Osteoblast (primary cell): ENCODE measurements around the gene ELOVL7. TPM values are rescaled to one million over a fixed set of nuclear protein-coding genes. Genes with fewer than 3 reads are reported as not detected.

Experiments
- DNase-seq: peaks from one replicate; pipeline ENCODE4 v3.0.0; 2011; ENCODE audit warnings: low spot score, mixed read lengths; ENCODE audit not compliant: insufficient read length; ENCODE audit errors: missing footprints
- H2AFZ ChIP-seq: 2 replicates; pipeline ENCODE4 v1.6.0; 2011; ENCODE audit warnings: mild to moderate bottlenecking, low read length
- H3K27ac ChIP-seq: 2 replicates; pipeline ENCODE4 v1.5.1; 2011; ENCODE audit warnings: mild to moderate bottlenecking, low read depth, low read length, moderate library complexity
- H3K27me3 ChIP-seq: 2 replicates; pipeline ENCODE4 v1.6.0; 2012; ENCODE audit warnings: mild to moderate bottlenecking, control low read depth, inconsistent platforms, low read length, moderate library complexity; ENCODE audit not compliant: insufficient read depth
- H3K36me3 ChIP-seq: 2 replicates; pipeline ENCODE4 v1.5.1; 2011; ENCODE audit warnings: mild to moderate bottlenecking, low read length, control low read depth, moderate library complexity; ENCODE audit not compliant: insufficient read depth
- H3K4me1 ChIP-seq: 2 replicates; pipeline ENCODE4 v1.5.1; 2011; ENCODE audit warnings: mild to moderate bottlenecking, low read length, control low read depth, moderate library complexity; ENCODE audit not compliant: insufficient read depth
- H3K4me2 ChIP-seq: 2 replicates; pipeline ENCODE4 v1.6.0; 2011; ENCODE audit warnings: mild to moderate bottlenecking, low read length; ENCODE audit not compliant: insufficient read depth
- H3K4me3 ChIP-seq: fragments of 200-600 bp; sonication (generic); 3 replicates; pipeline ENCODE4 v1.5.1; 2012; ENCODE audit warnings: mild to moderate bottlenecking, low read length, inconsistent platforms; ENCODE audit not compliant: insufficient read depth
- H3K79me2 ChIP-seq: 2 replicates; pipeline ENCODE4 v1.6.0; 2012; ENCODE audit warnings: mild to moderate bottlenecking, low read length, control low read depth, inconsistent platforms; ENCODE audit not compliant: insufficient read depth
- H3K9me3 ChIP-seq: 2 replicates; pipeline ENCODE4 v1.5.1; 2011; ENCODE audit warnings: low read depth, low read length, control low read depth
- H4K20me1 ChIP-seq: 2 replicates; pipeline ENCODE4 v1.6.0; 2012; ENCODE audit warnings: mild to moderate bottlenecking, low read length, control low read depth; ENCODE audit not compliant: insufficient read depth
- total RNA-seq: library from RNA; depleted of rRNA; stranded (reverse); fragments of >200 nt; gene quantifications from 2 replicates; pipeline ENCODE4 v1.2.3, GENCODE V29; 2012
- TF ChIP-seq, protein P1 (sequence below): IDR thresholded peaks from 2 replicates; pipeline ENCODE4 v1.5.1; 2011; ENCODE audit warnings: mild to moderate bottlenecking, low read depth, low read length, moderate library complexity; ENCODE audit errors: extremely low read depth

The ELOVL7 gene
- total RNA-seq, 1 donor: under 0.01 TPM

DNA sequence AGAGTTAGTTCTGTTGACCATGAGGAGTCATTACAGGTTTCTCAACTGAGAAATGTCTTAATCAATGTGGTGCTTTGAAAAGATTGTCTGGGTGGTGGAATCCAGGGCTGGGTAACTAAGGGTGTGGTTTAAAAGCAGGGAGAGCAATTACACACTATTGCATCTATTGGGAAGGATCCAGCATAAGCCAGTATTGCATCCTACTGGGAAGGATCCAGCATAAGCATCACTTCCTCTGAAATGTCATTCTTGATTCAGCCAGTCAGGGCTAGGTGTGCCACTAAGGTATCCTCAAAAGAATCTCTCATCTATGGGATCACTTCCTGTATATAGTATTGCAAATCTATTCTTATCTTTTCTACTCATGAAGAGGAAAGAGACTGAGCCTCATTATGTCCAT lies 38.6 kb downstream of the ELOVL7 start:
- TF ChIP-seq, protein P1, sequence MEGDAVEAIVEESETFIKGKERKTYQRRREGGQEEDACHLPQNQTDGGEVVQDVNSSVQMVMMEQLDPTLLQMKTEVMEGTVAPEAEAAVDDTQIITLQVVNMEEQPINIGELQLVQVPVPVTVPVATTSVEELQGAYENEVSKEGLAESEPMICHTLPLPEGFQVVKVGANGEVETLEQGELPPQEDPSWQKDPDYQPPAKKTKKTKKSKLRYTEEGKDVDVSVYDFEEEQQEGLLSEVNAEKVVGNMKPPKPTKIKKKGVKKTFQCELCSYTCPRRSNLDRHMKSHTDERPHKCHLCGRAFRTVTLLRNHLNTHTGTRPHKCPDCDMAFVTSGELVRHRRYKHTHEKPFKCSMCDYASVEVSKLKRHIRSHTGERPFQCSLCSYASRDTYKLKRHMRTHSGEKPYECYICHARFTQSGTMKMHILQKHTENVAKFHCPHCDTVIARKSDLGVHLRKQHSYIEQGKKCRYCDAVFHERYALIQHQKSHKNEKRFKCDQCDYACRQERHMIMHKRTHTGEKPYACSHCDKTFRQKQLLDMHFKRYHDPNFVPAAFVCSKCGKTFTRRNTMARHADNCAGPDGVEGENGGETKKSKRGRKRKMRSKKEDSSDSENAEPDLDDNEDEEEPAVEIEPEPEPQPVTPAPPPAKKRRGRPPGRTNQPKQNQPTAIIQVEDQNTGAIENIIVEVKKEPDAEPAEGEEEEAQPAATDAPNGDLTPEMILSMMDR: no peak
- peaks cover under 1% of the 10 kb centered on the region for H3K4me1 ChIP-seq
- no peak for DNase-seq
- no peaks in the 10 kb centered on the region for H4K20me1 ChIP-seq
- no peaks in the 10 kb centered on the region for H3K36me3 ChIP-seq
- no peak overlapping the region for H3K4me3 ChIP-seq
- H2AFZ ChIP-seq: no peak overlapping the region
- H3K79me2 ChIP-seq: no peaks in the 10 kb centered on the region
- no peaks in the 10 kb centered on the region for H3K27me3 ChIP-seq
- H3K9me3 ChIP-seq: no peaks in the 10 kb centered on the region
- H3K4me2 ChIP-seq: no peak overlapping the region
- no peak overlapping the region for H3K27ac ChIP-seq

DNA sequence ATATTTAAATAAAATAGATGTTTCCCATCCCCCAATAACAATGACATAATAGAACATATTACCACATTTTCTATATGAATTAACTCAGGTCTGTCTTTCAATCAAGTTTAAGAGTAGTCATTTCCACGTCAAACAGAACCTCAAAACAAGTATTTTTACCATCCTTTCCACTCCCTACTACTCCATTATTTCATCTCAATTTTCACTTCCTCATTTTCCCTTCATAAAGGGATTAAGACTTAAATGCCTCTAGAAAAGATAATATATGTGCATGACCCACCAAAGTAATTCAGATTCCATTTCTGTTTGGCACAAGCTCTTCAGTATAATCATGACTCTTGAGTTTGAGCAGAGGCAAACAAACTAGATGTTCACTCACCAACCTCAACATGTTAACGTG lies 40.4 kb downstream of the ELOVL7 start:
- Histone ChIP-seq H3K27ac (no peak overlapping the region), H2AFZ (no peak overlapping the region), H3K4me3 (no peak overlapping the region), H3K27me3 (no peaks in the 10 kb centered on the region), H3K9me3 (no peaks in the 10 kb centered on the region), H3K79me2 (no peaks in the 10 kb centered on the region), H3K36me3 (no peaks in the 10 kb centered on the region), H3K4me2 (no peak overlapping the region), H3K4me1 (no peaks in the 10 kb centered on the region), H4K20me1 (no peaks in the 10 kb centered on the region)
- no peak for DNase-seq
- TF ChIP-seq, protein P1: no peak

- TF ChIP-seq, protein P1: no peak
- H4K20me1 ChIP-seq: no peaks in the 10 kb centered on the region
Measured at GRCh38 chr5:60802986-60803385, 41.1 kb downstream of the ELOVL7 start.

DNA sequence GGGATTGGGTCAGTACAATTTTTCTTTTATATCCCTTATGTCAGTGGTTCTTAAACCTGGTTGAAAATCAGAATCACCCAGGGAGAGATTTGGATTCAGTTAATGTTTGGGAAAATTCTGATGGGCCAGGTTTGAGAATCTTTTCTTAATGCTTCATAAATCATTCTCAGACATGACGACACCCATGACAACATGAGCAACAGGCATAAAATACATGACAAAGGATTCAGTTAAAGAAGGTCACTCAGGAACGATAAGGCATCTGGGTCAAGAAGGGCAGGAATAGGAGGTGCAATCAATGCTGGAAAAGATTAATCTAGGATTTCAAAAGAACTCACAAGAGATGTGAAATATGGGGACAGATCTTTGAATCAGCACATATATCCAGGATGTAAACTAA lies 41.8 kb downstream of the ELOVL7 start:
- Histone ChIP-seq H4K20me1 (no peaks in the 10 kb centered on the region), H3K27me3 (no peaks in the 10 kb centered on the region), H3K27ac (no peak overlapping the region), H3K79me2 (no peaks in the 10 kb centered on the region), H3K9me3 (no peaks in the 10 kb centered on the region), H3K36me3 (no peaks in the 10 kb centered on the region), H3K4me2 (no peak overlapping the region), H3K4me1 (no peaks in the 10 kb centered on the region), H2AFZ (no peak overlapping the region), H3K4me3 (no peak overlapping the region)
- TF ChIP-seq, protein P1: no peak
- no peak for DNase-seq

More at GRCh38 chr5:60802986-60803385, 41.1 kb downstream of the ELOVL7 start:
- Histone ChIP-seq H3K9me3 (no peaks in the 10 kb centered on the region), H3K27me3 (no peaks in the 10 kb centered on the region), H2AFZ (no peak overlapping the region), H3K36me3 (no peaks in the 10 kb centered on the region), H3K4me2 (no peak overlapping the region), H3K27ac (no peak overlapping the region), H3K79me2 (no peaks in the 10 kb centered on the region), H3K4me1 (no peaks in the 10 kb centered on the region), H3K4me3 (no peak overlapping the region)
- DNase-seq: no peak
